Right atrium auricular region (tissue), 2 donors: ENCODE data around the gene NPAS3. TPM values are rescaled to one million over a fixed set of nuclear protein-coding genes. Genes with fewer than 3 reads are reported as not detected.

Experiments used
- DNase-seq: peaks from one replicate; pipeline ENCODE4 v3.0.0-alpha.2; 2019; ENCODE audit warnings: low spot score
- H3K27ac ChIP-seq, 2 donors: fragments of 200-600 bp; sonication (generic); 1 replicate in 1 of 2; 2 replicates in 1 of 2; pipeline ENCODE4 v1.5.1; 2016 to 2019
- H3K27me3 ChIP-seq, 2 donors: fragments of 200-600 bp; sonication (generic); one replicate each; pipeline versions ENCODE4 v1.5.1 to v1.6.0; 2017 to 2019
- H3K36me3 ChIP-seq: fragments of 200-600 bp; sonication (generic); one replicate; pipeline ENCODE4 v1.5.1; 2016
- H3K4me1 ChIP-seq, 2 donors: fragments of 200-600 bp; sonication (generic); one replicate each; pipeline versions ENCODE4 v1.5.1 to v1.6.0; 2017 to 2019
- H3K4me3 ChIP-seq, 2 donors: fragments of 200-600 bp; sonication (generic); 1 replicate in 1 of 2; 2 replicates in 1 of 2; pipeline ENCODE4 v1.5.1; 2017 to 2019; ENCODE audit warnings: mild to moderate bottlenecking in 1 of 2, moderate library complexity in 1 of 2
- H3K9me3 ChIP-seq, 2 donors: fragments of 200-600 bp; sonication (generic); one replicate each; pipeline ENCODE4 v1.5.1; 2019
- CTCF ChIP-seq, 2 donors: fragments of 200-600 bp; sonication (generic); IDR thresholded peaks; one replicate each; pipeline ENCODE4 v1.5.1; 2019; ENCODE audit warnings: antibody characterized with exemption in 2 of 2
- total RNA-seq, 2 donors: library from RNA; depleted of rRNA; stranded (reverse); fragments of >200 nt; gene quantifications; one replicate each; pipeline ENCODE4 v1.1.0, GENCODE V29; 2016

NPAS3 gene
- total RNA-seq, 2 donors from 2014 or later: 0.67 to 1.3 TPM

DNA sequence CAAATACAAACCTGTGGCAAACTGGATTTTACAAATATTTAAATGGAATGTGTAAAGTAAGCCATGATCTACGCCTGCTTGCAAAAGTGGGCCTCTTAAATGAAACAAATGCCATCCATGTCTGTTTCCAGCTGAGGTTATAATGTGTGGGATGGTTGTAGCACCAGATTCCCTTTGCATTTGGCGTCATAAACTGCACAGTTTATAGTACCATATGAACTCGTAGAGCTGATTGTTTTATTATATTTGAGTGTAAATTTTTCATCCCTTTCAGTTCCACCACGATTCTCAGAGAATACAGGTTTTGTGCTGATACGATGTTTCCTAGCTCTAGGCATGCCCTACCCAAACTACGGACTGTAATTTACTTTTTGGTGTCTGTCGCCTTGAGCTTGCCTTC lies 637.3 kb downstream of the NPAS3 start:
- Histone ChIP-seq H3K27me3 (no peaks in the 10 kb centered on the region), H3K4me3 (no peak overlapping the region), H3K9me3 (no peaks in the 10 kb centered on the region), H3K36me3 (no peaks in the 10 kb centered on the region), H3K27ac (no peak overlapping the region), H3K4me1 (no peaks in the 10 kb centered on the region)
- no peak for TF ChIP-seq CTCF (IDR thresholded peaks at IDR 0.05)
- no peak for DNase-seq

- no peaks in the 10 kb centered on the region for H3K27me3 ChIP-seq
- TF ChIP-seq CTCF (IDR thresholded peaks at IDR 0.05): no peak
- H3K36me3 ChIP-seq: no peaks in the 10 kb centered on the region
- H3K9me3 ChIP-seq: no peaks in the 10 kb centered on the region
- no peak overlapping the region for H3K4me3 ChIP-seq
- H3K4me1 ChIP-seq: no peaks in the 10 kb centered on the region
- no peak overlapping the region for H3K27ac ChIP-seq
- DNase-seq: no peak
Measured at GRCh38 chr14:33578461-33579216, 640.0 kb downstream of the NPAS3 start.

GRCh38 chr14:33580231-33580749 lies 641.6 kb downstream of the NPAS3 start:
- no peaks in the 10 kb centered on the region for H3K9me3 ChIP-seq
- no peak for TF ChIP-seq CTCF (IDR thresholded peaks at IDR 0.05)
- H3K27me3 ChIP-seq: no peaks in the 10 kb centered on the region
- no peak overlapping the region for H3K4me3 ChIP-seq
- no peak overlapping the region for H3K27ac ChIP-seq
- DNase-seq: no peak
- H3K36me3 ChIP-seq: no peaks in the 10 kb centered on the region
- H3K4me1 ChIP-seq: no peaks in the 10 kb centered on the region

DNA sequence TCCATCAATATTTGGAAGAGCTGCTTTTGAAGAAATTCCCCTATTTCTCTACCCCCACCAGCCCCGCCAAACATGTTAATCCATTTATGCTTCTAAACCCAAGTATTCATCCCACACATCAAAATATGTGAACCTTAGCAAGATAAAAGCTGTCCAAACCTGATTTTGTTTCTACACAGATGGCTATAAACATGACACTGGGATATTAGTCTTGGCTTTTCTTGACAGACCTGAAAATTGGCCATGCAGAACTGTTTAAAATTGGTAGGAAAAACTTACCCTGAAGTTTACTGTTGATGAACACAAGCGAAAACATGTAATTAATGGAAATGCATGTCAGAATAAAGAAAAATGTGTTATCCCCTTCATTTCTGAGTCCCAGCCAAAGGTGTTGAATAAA lies 642.2 kb downstream of the NPAS3 start:
- no peaks in the 10 kb centered on the region for H3K9me3 ChIP-seq
- no peaks in the 10 kb centered on the region for H3K36me3 ChIP-seq
- H3K27me3 ChIP-seq: no peaks in the 10 kb centered on the region
- TF ChIP-seq CTCF (IDR thresholded peaks at IDR 0.05): no peak
- no peak overlapping the region for H3K27ac ChIP-seq
- H3K4me1 ChIP-seq: no peaks in the 10 kb centered on the region
- DNase-seq: no peak
- H3K4me3 ChIP-seq: no peak overlapping the region

DNA sequence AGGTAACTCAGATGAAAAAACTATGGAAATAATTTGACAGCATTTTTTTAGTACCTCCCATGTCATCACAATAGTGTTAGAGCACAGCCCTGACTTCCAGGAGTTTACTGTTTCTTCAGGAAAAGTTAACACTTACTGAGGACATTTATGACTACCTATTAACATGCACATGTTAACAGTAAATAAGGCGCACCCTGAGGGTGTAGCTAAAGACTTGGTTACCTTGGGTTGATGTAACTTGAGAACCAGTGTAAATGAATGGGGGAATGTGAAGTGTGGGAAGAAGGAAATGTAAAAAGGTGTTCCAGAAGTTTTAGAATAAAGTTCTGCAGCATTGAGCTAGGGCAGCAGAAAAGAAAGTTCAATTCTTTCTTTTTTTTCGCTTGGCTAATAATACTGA lies 646.0 kb downstream of the NPAS3 start:
- no peak overlapping the region for H3K4me3 ChIP-seq
- no peaks in the 10 kb centered on the region for H3K36me3 ChIP-seq
- no peaks in the 10 kb centered on the region for H3K4me1 ChIP-seq
- H3K27ac ChIP-seq: no peak overlapping the region
- no peak for TF ChIP-seq CTCF (IDR thresholded peaks at IDR 0.05)
- no peaks in the 10 kb centered on the region for H3K27me3 ChIP-seq
- no peaks in the 10 kb centered on the region for H3K9me3 ChIP-seq
- DNase-seq: no peak

GRCh38 chr14:33586806-33587205 lies 648.1 kb downstream of the NPAS3 start:
- no peaks in the 10 kb centered on the region for H3K9me3 ChIP-seq
- no peak overlapping the region for H3K27ac ChIP-seq
- H3K36me3 ChIP-seq: no peaks in the 10 kb centered on the region
- H3K4me1 ChIP-seq: no peaks in the 10 kb centered on the region
- no peak for TF ChIP-seq CTCF (IDR thresholded peaks at IDR 0.05)
- H3K27me3 ChIP-seq: no peaks in the 10 kb centered on the region
- no peak for DNase-seq
- H3K4me3 ChIP-seq: no peak overlapping the region
